RWPE1 (cell line): ENCODE measurements around the gene RNF214.

Source experiments
- CTCF ChIA-PET: fragments of 350-600 bp; sonication (Branson Sonifier 250); formaldehyde crosslinking; extraction: SDS; loops from one replicate; lab custom pipeline; 2021; lab: Yijun Ruan, JAX
- POLR2A ChIA-PET: fragments of 400-600 bp; formaldehyde crosslinking; extraction: SDS; loops from one replicate; lab custom pipeline; 2020; ENCODE audit warnings: antibody characterized with exemption; ENCODE audit not compliant: low non-redundant PET; lab: Yijun Ruan, JAX
- DNase-seq: peaks from one replicate; pipeline ENCODE4 v3.0.0; 2012; ENCODE audit warnings: low spot score
- H3K27ac ChIP-seq: fragments of 450-650 bp; 2 replicates; pipeline ENCODE4 v1.5.1; 2017
- TF ChIP-seq, protein P1 (sequence below): fragments of 450-650 bp; conservative IDR thresholded peaks from 2 replicates; pipeline ENCODE4 v1.5.1; 2017; ENCODE audit warnings: low read depth, mild to moderate bottlenecking

RNF214 gene

DNA sequence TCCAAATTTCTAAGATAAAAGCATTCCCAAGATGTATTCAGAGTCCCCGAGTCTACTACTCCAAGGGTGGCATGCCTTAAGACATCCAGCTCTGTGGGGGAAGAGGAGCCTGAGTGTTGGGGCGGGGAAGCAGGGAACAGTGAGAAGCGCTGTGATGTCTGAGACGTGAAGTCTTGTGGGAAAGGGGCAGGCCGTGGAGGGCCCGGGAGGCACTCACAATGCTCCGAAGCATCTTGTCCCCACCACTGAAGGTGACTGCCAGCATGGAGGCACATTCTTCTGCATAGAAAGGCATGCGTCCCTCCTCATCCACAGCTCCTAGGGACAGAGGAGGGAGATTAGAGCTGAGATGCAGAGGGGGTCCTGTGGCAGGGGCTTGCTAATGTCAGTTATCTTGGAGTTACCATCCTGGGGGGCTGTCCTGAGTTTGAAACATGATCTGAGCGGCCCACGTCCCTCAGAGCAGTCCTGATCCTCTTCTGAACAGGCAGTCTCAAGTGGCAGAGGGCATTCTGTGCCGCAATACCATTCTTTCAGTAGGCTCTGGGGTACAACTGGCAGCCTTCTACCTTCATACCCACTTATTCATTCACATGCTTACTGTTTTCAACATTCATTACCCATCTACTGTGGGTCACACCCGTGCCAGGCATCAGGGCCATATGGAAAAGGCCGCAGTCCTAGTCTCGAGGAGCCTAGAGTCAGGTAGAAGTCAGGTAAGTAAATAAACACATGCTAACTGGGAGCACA, 9.3 kb upstream of the RNF214 start:
- DNase-seq, result no peak
- no peak overlapping the region for H3K27ac ChIP-seq
- POLR2A ChIA-PET, result no interaction called here
- TF ChIP-seq, protein P1, sequence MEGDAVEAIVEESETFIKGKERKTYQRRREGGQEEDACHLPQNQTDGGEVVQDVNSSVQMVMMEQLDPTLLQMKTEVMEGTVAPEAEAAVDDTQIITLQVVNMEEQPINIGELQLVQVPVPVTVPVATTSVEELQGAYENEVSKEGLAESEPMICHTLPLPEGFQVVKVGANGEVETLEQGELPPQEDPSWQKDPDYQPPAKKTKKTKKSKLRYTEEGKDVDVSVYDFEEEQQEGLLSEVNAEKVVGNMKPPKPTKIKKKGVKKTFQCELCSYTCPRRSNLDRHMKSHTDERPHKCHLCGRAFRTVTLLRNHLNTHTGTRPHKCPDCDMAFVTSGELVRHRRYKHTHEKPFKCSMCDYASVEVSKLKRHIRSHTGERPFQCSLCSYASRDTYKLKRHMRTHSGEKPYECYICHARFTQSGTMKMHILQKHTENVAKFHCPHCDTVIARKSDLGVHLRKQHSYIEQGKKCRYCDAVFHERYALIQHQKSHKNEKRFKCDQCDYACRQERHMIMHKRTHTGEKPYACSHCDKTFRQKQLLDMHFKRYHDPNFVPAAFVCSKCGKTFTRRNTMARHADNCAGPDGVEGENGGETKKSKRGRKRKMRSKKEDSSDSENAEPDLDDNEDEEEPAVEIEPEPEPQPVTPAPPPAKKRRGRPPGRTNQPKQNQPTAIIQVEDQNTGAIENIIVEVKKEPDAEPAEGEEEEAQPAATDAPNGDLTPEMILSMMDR, result no peak
- CTCF ChIA-PET, result no interaction called here

DNA sequence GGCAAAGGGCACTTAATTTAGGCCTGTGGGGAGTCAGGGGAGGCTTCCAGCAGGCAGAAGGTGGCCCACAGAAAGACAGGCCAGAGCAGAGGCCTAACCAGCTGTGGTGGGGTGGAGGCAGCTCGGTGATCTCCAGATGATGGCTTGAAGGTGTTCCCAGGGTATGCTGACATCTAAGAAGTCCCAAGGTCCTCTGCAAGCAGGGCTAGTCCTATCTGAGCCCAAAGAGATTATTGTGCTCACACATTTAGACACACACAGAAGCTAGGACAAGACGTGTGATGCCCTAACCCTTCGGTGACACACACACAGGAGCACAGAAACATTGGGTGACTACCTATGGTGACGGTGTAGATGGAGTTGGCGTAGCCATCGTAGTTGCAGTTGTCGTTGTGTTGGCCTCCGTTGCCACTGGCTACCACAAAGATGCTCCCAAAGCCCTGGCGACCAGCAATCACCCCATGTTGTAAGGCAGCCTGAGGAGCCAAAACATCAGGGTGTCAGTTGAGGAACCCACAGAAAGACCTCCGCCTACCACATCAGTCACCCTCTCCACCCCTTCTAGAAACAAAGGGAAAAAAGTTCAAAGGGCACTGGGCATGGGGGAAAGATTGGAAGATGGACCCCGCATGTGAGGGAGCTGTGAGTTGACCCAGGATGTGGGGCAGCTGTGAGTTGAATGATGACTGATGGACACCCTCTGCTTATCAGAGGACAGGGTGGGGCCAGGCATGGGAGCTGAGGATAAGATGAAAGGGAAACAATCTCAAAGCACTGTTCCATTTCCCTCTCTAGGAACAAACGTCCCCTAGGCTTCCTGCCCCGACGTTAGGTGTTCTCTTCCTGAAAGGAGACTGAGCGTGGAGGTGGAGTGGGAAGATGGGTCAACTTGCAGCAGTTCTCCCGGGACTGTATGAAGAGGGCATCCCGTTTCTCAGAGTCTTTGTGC, 8.5 kb upstream of the RNF214 start:
- TF ChIP-seq, protein P1, result no peak
- CTCF ChIA-PET, result no interaction called here
- DNase-seq, result no peak
- POLR2A ChIA-PET, result no interaction called here
- H3K27ac ChIP-seq, result no peak overlapping the region

DNA sequence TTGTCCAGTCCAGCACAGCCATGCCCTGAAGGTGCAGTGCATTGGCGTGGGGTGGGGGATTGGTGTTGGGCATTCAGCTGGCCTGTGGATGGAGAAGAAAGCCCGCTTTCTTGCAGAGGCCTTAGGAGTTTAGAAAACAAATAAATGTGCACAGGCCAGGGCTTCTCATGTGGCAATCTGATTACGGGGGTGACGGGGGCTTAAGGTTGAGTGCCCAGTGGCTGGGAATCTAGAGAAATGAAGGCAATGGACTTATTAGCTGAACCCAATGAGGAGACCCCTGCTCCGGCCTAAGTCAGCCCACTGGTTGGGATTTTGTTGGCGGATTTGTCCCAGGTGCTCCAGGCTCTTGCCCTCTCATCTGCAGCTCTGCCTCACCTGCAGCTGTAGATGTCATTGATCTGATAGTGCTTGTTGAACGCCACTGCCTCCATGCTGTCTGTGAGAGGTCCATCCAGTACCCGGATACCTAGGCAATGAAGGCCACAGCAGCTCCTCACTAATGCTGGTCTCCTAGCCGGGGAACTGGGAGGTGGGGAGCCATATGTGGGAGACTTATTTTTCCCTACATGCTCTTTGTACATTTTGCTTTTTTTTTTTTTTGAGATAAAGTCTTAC, 6.8 kb upstream of the RNF214 start:
- DNase-seq, result no peak
- H3K27ac ChIP-seq, result no peak overlapping the region
- CTCF ChIA-PET, result interaction anchor here (0.6 to 2.0 kb wide), 5 partner anchors 9 to 534 kb away, joined by 4 to 12 read pairs (median 4); no protein-coding TSS in a partner anchor
- POLR2A ChIA-PET, result interaction anchor here (0.7 kb wide), 1 partner anchor 163 kb away, joined by 6 read pairs; no protein-coding TSS in a partner anchor
- TF ChIP-seq, protein P1, result no peak

DNA sequence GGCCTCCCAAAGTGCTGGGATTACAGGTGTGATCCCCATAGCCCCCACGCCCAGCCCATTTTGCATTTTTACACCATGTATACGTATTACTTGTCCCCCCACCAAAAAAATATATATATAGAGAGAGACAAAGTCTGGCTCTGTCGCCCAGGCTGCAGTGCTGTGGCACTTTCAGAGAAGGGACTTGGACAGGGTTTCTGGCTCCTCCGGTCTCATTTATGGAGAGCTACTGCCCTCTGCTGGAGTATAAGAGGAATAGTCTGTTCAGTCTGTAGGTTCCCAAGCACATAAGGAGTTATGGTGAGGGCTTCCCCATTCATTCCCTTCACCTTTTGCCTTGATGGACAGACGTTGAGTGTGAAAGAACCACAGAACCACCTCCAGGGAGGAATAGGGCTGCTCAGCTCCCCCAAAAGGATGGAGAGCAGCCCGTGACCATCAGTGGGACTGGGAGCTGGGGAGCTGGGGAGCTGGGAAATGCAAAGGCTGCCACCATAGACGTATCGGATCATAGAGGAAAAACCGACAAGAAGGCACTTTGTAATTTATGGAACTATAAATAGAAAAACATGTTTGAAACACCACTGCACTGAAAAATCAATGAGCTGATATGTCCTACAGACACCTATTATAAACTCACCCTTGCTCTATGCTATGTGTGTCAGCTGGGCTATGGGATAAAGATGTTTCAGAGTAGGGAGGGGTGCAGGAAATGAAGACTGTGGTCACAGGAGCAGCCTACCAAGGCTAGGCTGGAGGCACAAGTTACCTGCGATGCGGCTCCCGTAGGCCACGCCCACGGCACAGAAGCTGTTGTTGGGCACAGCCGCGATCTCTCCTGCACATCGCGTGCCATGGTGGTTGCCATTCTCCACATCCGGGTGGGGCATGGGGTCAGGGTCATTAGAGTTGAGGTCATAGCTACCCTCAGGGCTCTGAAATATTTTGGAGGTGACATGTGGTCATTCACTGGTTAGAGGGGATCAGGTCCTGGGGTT, 5.8 kb upstream of the RNF214 start:
- ChIA-PET POLR2A (interaction anchor here (0.5 kb wide), 1 partner anchor 117 kb away, joined by 4 read pairs; no protein-coding TSS in a partner anchor), CTCF (interaction anchor here (0.6 to 2.0 kb wide), 15 partner anchors 10 to 720 kb away, joined by 3 to 12 read pairs (median 3); no protein-coding TSS in a partner anchor)
- TF ChIP-seq, protein P1, result peak; percentile 81
- no peak overlapping the region for H3K27ac ChIP-seq
- peak; percentile 62 for DNase-seq

DNA sequence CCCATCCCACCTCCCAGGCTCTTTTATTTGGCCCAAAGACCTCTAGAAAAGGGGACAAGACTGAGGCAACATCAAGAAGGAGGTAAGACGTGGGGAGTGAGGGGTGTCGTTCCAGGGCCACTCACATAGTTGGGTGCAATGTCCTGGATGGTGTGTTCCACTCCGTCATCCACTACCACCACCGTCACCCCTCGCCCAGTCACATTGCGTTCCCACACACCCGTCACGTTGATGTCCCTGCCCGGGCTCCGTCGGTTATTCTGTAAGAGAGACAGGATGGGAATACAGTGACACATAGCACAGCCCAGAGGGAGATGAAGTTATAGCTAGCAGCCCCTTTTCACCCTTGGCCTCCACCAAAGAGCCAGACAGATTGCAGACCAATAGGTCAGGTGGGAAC, 4.4 kb upstream of the RNF214 start:
- CTCF ChIA-PET, result interaction anchor here (0.6 to 1.4 kb wide), 2 partner anchors 48 to 496 kb away, joined by 3 to 4 read pairs; no protein-coding TSS in a partner anchor
- DNase-seq, result no peak
- POLR2A ChIA-PET, result no interaction called here

More for the DNA sequence above, 4.4 kb upstream of the RNF214 start:
- TF ChIP-seq, protein P1, result no peak
- no peak overlapping the region for H3K27ac ChIP-seq
